ENCODE data around the gene PSMA6. TPM values are rescaled to one million over a fixed set of nuclear protein-coding genes. Genes with fewer than 3 reads are reported as not detected.
A peak's percentile ranks its signal among the peaks of the same experiment; 100 is the strongest.

PSMA6 gene
- total and polyA plus RNA-seq, 2 of the 13 experiments (the other 11 are each of a cell fraction or from before 2014, with no cell fraction given), result 525 to 1,109 TPM

- no peak; the same call in 1 of the 2 replicates for TF ChIP-seq THYN1 (CRISPR knock-in tag; IDR thresholded peaks at IDR 0.05; ENCODE audit: borderline replicate concordance, low read depth)
- TF ChIP-seq CENPX (CRISPR knock-in tag; IDR thresholded peaks at IDR 0.05), result no peak
- TF ChIP-seq ZNF34 (CRISPR knock-in tag; IDR thresholded peaks at IDR 0.05; ENCODE audit: borderline replicate concordance), result no peak
- no peak for TF ChIP-seq ZNF850 (CRISPR knock-in tag; conservative IDR thresholded peaks at IDR 0.05)
- TF ChIP-seq YEATS4 (CRISPR knock-in tag; IDR thresholded peaks at IDR 0.05; ENCODE audit: borderline replicate concordance), result peak; percentile 95
- TF ChIP-seq ZBTB38 (CRISPR knock-in tag; IDR thresholded peaks at IDR 0.05), result peak; percentile 96
- peak; percentile 79 for TF ChIP-seq SIX1 (CRISPR knock-in tag; IDR thresholded peaks at IDR 0.05; ENCODE audit: borderline replicate concordance)
- peak; percentile 68; the same call in 1 of the 2 replicates for TF ChIP-seq EHMT2 (IDR thresholded peaks at IDR 0.05; ENCODE audit: borderline replicate concordance, low read depth, low read length)
- no peak for TF ChIP-seq MAZ (IDR thresholded peaks at IDR 0.05; ENCODE audit: borderline replicate concordance, low read depth, low read length)
- peak; percentile 95 for TF ChIP-seq MAZ (CRISPR knock-in tag; IDR thresholded peaks at IDR 0.05; ENCODE audit: low read depth)
- TF ChIP-seq MBD4 (IDR thresholded peaks at IDR 0.05; ENCODE audit: borderline replicate concordance, low read length), result no peak
- TF ChIP-seq SMARCC2 (IDR thresholded peaks at IDR 0.05), result no peak
- TF ChIP-seq, protein P1, sequence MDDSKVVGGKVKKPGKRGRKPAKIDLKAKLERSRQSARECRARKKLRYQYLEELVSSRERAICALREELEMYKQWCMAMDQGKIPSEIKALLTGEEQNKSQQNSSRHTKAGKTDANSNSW (CRISPR knock-in tag; IDR thresholded peaks at IDR 0.05; ENCODE audit: borderline replicate concordance), result peak; percentile 78; the same call in 1 of the 2 replicates
- TF ChIP-seq TBL1XR1 (IDR thresholded peaks at IDR 0.05; ENCODE audit: borderline replicate concordance, low read length, partially characterized antibody), result peak; percentile 91
- TF ChIP-seq ZNF564 (CRISPR knock-in tag; IDR thresholded peaks at IDR 0.05), result peak; percentile 91; the same call in 1 of the 2 replicates
- no peak for TF ChIP-seq MTF2 (CRISPR knock-in tag; IDR thresholded peaks at IDR 0.05; ENCODE audit: borderline replicate concordance)
- no peak for TF ChIP-seq ZNF207 (IDR thresholded peaks at IDR 0.05; ENCODE audit: borderline replicate concordance)
- TF ChIP-seq THAP7 (CRISPR knock-in tag; IDR thresholded peaks at IDR 0.05), result peak; percentile 57; the same call in 1 of the 2 replicates
- TF ChIP-seq FOXO4 (CRISPR knock-in tag; conservative IDR thresholded peaks at IDR 0.05), result 0 out of 2 replicates have a peak, but pooled peaks have one; percentile 94
- no peak for TF ChIP-seq SRSF4 (IDR thresholded peaks at IDR 0.05; ENCODE audit: low read depth, low read length, poor library complexity, severe bottlenecking)
- no peak for TF ChIP-seq PHB2 (IDR thresholded peaks at IDR 0.05; ENCODE audit: partially characterized antibody)
- peak; percentile 98 for TF ChIP-seq ZNF878 (CRISPR knock-in tag; IDR thresholded peaks at IDR 0.05)
- peak; percentile 92 for TF ChIP-seq TEAD3 (CRISPR knock-in tag; optimal IDR thresholded peaks at IDR 0.05; ENCODE audit: borderline replicate concordance)
- TF ChIP-seq, protein P2, sequence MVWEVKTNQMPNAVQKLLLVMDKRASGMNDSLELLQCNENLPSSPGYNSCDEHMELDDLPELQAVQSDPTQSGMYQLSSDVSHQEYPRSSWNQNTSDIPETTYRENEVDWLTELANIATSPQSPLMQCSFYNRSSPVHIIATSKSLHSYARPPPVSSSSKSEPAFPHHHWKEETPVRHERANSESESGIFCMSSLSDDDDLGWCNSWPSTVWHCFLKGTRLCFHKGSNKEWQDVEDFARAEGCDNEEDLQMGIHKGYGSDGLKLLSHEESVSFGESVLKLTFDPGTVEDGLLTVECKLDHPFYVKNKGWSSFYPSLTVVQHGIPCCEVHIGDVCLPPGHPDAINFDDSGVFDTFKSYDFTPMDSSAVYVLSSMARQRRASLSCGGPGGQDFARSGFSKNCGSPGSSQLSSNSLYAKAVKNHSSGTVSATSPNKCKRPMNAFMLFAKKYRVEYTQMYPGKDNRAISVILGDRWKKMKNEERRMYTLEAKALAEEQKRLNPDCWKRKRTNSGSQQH (CRISPR knock-in tag; IDR thresholded peaks at IDR 0.05; ENCODE audit: low read depth), result peak; percentile 97
- TF ChIP-seq HDAC2 (CRISPR knock-in tag; IDR thresholded peaks at IDR 0.05), result peak; percentile 96
- TF ChIP-seq ZNF230 (CRISPR knock-in tag; IDR thresholded peaks at IDR 0.05), result peak; percentile 99
- peak; percentile 98 for TF ChIP-seq TAF15 (IDR thresholded peaks at IDR 0.05; ENCODE audit: low read depth, low read length, poor library complexity, severe bottlenecking)
Measured at GRCh38 chr14:35347323-35348043, 55.3 kb downstream of the PSMA6 start (continued).
